ENCODE measurements around the gene COQ8B.

COQ8B gene

GRCh38 chr19:40642051-40642706, 74.5 kb downstream of the COQ8B start:
- CTCF ChIA-PET: interaction anchor here (0.8 to 5.7 kb wide), 2 partner anchors 8 to 11 kb away, joined by 3 to 74 read pairs; no protein-coding TSS in a partner anchor
- POLR2A ChIA-PET: no interaction called here
- TF ChIP-seq CTCF (IDR thresholded peaks at IDR 0.05; ENCODE audit: control extremely low read depth, extremely low read depth, low read depth, missing control alignments): no peak
- no peak for DNase-seq (ENCODE audit: extremely low spot score)
